ENCODE results near the gene AKAIN1. TPM values are rescaled to one million over a fixed set of nuclear protein-coding genes. Genes with fewer than 3 reads are reported as not detected.

AKAIN1 gene
- total RNA-seq (2014; rRNA removed; shearing (Covaris generic)) (not detected in 2 replicates), polyA plus RNA-seq (2016; fragmentation: Nextera tagmentation; extraction: Ambion mirVana) (not detected in 2 replicates)

- TF ChIP-seq EZH2phosphoT487 (IDR thresholded peaks at IDR 0.05; ENCODE audit: insufficient read depth, low read depth), result no peak
- no peak for TF ChIP-seq EZH2 (IDR thresholded peaks at IDR 0.05; ENCODE audit: insufficient read depth, poor library complexity, severe bottlenecking)
- WGBS, 2 experiments (ENCODE audit: low coverage in 1 of 2, low lambda C conversion rate in 2 of 2, missing lambda C conversion rate in 2 of 2), result 7 to 8% methylated on average over 27 to 30 of the region's 37 CpGs
- Histone ChIP-seq H4K20me1 (ENCODE audit: insufficient read depth) (no peaks in the 10 kb centered on the region), H3K9me3 (ENCODE audit: low read depth) (no peaks in the 10 kb centered on the region), H3K4me3 (no peak within 1 kb of the TSS), H3K27me3 (replicated peaks; ENCODE audit: insufficient read depth) (peaks cover 7% of the 10 kb centered on the region), H3K9me2 (ENCODE audit: insufficient read depth) (no peaks in the 10 kb centered on the region), H3K27ac (no peak within 1 kb of the TSS), H3K4me1 (ENCODE audit: insufficient read depth) (no peaks in the 10 kb centered on the region), H2AFZ (no peak within 1 kb of the TSS), H3F3A (ENCODE audit: insufficient read depth) (no peaks in the 10 kb centered on the region), H3K36me3 (ENCODE audit: low read depth) (no peaks in the 10 kb centered on the region), H3K9ac (no peak within 1 kb of the TSS), H3K4me2 (ENCODE audit: unreplicated experiment) (no peak within 1 kb of the TSS), H3K79me2 (ENCODE audit: insufficient read depth) (no peaks in the 10 kb centered on the region)
- DNase-seq, result peak; percentile 65
- in situ Hi-C loops (cut with MboI), result no loop called here
Measured at GRCh38 chr18:5197032-5197434, at the start of gene AKAIN1. AKAIN1 (minus strand) TSS chr18:5197257; CDS start chr18:5197053, 204 bp downstream.

- Histone ChIP-seq H3K9ac (no peak overlapping the region), H3K4me1 (ENCODE audit: insufficient read depth) (peaks cover 3% of the 10 kb centered on the region), H2AFZ (no peak overlapping the region), H3K27ac (no peak overlapping the region), H3F3A (ENCODE audit: insufficient read depth) (no peaks in the 10 kb centered on the region), H3K9me2 (ENCODE audit: insufficient read depth) (no peaks in the 10 kb centered on the region), H3K4me3 (no peak overlapping the region), H3K9me3 (ENCODE audit: low read depth) (no peaks in the 10 kb centered on the region), H3K36me3 (ENCODE audit: low read depth) (no peaks in the 10 kb centered on the region), H3K79me2 (ENCODE audit: insufficient read depth) (peaks cover 14% of the 10 kb centered on the region), H3K27me3 (replicated peaks; ENCODE audit: insufficient read depth) (no peaks in the 10 kb centered on the region), H3K4me2 (ENCODE audit: unreplicated experiment) (no peak overlapping the region), H4K20me1 (ENCODE audit: insufficient read depth) (no peaks in the 10 kb centered on the region)
- TF ChIP-seq EZH2 (IDR thresholded peaks at IDR 0.05; ENCODE audit: insufficient read depth, poor library complexity, severe bottlenecking), result no peak
- no peak for TF ChIP-seq EZH2phosphoT487 (IDR thresholded peaks at IDR 0.05; ENCODE audit: insufficient read depth, low read depth)
- in situ Hi-C loops (cut with MboI), result no loop called here
- DNase-seq, result no peak
Measured at GRCh38 chr18:5244941-5245340, 47.9 kb upstream of the AKAIN1 start.

- H3K4me1 ChIP-seq (ENCODE audit: insufficient read depth), result peaks cover 20% of the 10 kb centered on the region
- TF ChIP-seq EZH2phosphoT487 (IDR thresholded peaks at IDR 0.05; ENCODE audit: insufficient read depth, low read depth), result no peak
- TF ChIP-seq EZH2 (IDR thresholded peaks at IDR 0.05; ENCODE audit: insufficient read depth, poor library complexity, severe bottlenecking), result no peak
- H3K79me2 ChIP-seq (ENCODE audit: insufficient read depth), result peaks cover 33% of the 10 kb centered on the region
- H3K4me3 ChIP-seq, result peak overlapping the region; percentile 91
- WGBS, 2 experiments (ENCODE audit: low coverage in 1 of 2, low lambda C conversion rate in 2 of 2, missing lambda C conversion rate in 2 of 2), result 95 to 96% methylated on average over 4 of the region's 4 CpGs
- in situ Hi-C loops (cut with MboI), result no loop called here
- H3K27me3 ChIP-seq (replicated peaks; ENCODE audit: insufficient read depth), result no peaks in the 10 kb centered on the region
- no peak overlapping the region for H3K27ac ChIP-seq
- H2AFZ ChIP-seq, result no peak overlapping the region
- H3K4me2 ChIP-seq (ENCODE audit: unreplicated experiment), result peak overlapping the region; percentile 97
- H3F3A ChIP-seq (ENCODE audit: insufficient read depth), result peaks cover 8% of the 10 kb centered on the region; the same call in 1 of the 2 replicates
- H3K9me3 ChIP-seq (ENCODE audit: low read depth), result no peaks in the 10 kb centered on the region
- H4K20me1 ChIP-seq (ENCODE audit: insufficient read depth), result no peaks in the 10 kb centered on the region
- no peaks in the 10 kb centered on the region for H3K9me2 ChIP-seq (ENCODE audit: insufficient read depth)
- H3K36me3 ChIP-seq (ENCODE audit: low read depth), result no peaks in the 10 kb centered on the region
- no peak for DNase-seq
- H3K9ac ChIP-seq, result peak overlapping the region; percentile 94
Measured at GRCh38 chr18:5239447-5239846, 42.4 kb upstream of the AKAIN1 start.

GRCh38 chr18:5238371-5238976, 41.4 kb upstream of the AKAIN1 start:
- Histone ChIP-seq H3K9me3 (ENCODE audit: low read depth) (no peaks in the 10 kb centered on the region), H3K9ac (peak overlapping the region; percentile 94), H4K20me1 (ENCODE audit: insufficient read depth) (no peaks in the 10 kb centered on the region), H3K27me3 (replicated peaks; ENCODE audit: insufficient read depth) (no peaks in the 10 kb centered on the region), H3F3A (ENCODE audit: insufficient read depth) (peaks cover 8% of the 10 kb centered on the region; the same call in 1 of the 2 replicates), H3K4me2 (ENCODE audit: unreplicated experiment) (peak overlapping the region; percentile 97), H2AFZ (peak overlapping the region; percentile 97), H3K36me3 (ENCODE audit: low read depth) (no peaks in the 10 kb centered on the region), H3K4me1 (ENCODE audit: insufficient read depth) (peaks cover 20% of the 10 kb centered on the region), H3K9me2 (ENCODE audit: insufficient read depth) (no peaks in the 10 kb centered on the region), H3K79me2 (ENCODE audit: insufficient read depth) (peaks cover 33% of the 10 kb centered on the region), H3K27ac (peak overlapping the region; percentile 98), H3K4me3 (peak overlapping the region; percentile 91)
- TF ChIP-seq EZH2 (IDR thresholded peaks at IDR 0.05; ENCODE audit: insufficient read depth, poor library complexity, severe bottlenecking), result no peak
- no peak for TF ChIP-seq EZH2phosphoT487 (IDR thresholded peaks at IDR 0.05; ENCODE audit: insufficient read depth, low read depth)
- in situ Hi-C loops (cut with MboI), result no loop called here
- DNase-seq, result peak; percentile 69
- 1 to 2% methylated on average over 38 to 39 of the region's 39 CpGs for WGBS, 2 experiments (ENCODE audit: low coverage in 1 of 2, low lambda C conversion rate in 2 of 2, missing lambda C conversion rate in 2 of 2)
